GM12801 (cell line): ENCODE data around the gene FAM180B.

Experiments used
- TF ChIP-seq, protein P1 (sequence below): IDR thresholded peaks from one replicate; pipeline ENCODE4 v1.5.1; 2011; ENCODE audit warnings: control low read depth; ENCODE audit not compliant: insufficient read length; ENCODE audit errors: extremely low read depth

FAM180B gene

GRCh38 chr11:47593934-47594855 lies 7.7 kb downstream of the FAM180B start, which contains the start of gene C1QTNF4:
TSS of gene C1QTNF4 (minus strand) at chr11:47594411. CDS start at chr11:47590810, 3,601 bp downstream.
- TF ChIP-seq, protein P1, sequence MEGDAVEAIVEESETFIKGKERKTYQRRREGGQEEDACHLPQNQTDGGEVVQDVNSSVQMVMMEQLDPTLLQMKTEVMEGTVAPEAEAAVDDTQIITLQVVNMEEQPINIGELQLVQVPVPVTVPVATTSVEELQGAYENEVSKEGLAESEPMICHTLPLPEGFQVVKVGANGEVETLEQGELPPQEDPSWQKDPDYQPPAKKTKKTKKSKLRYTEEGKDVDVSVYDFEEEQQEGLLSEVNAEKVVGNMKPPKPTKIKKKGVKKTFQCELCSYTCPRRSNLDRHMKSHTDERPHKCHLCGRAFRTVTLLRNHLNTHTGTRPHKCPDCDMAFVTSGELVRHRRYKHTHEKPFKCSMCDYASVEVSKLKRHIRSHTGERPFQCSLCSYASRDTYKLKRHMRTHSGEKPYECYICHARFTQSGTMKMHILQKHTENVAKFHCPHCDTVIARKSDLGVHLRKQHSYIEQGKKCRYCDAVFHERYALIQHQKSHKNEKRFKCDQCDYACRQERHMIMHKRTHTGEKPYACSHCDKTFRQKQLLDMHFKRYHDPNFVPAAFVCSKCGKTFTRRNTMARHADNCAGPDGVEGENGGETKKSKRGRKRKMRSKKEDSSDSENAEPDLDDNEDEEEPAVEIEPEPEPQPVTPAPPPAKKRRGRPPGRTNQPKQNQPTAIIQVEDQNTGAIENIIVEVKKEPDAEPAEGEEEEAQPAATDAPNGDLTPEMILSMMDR = no peak

GRCh38 chr11:47595029-47595428 lies 8.6 kb downstream of the FAM180B start:
- TF ChIP-seq, protein P1 = no peak

DNA sequence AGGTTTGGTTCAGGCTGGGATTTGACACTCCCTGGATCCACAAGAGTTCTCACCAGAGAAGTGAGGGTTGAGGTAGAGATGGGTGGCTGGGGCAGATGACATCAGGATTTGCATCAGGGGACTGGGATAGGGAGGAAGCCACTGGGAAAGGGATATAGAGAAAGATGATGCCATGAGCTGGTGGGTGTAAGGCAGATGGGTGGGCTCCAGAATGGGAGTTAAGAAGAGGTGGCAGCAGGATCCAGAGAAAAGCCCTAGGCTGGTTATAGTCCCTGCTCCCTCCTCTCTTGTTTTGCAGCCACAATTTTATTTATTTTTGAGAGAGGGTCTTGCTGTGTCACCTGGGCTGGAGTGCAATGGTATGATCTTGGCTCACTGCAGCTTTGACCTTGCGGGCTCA lies 9.5 kb downstream of the FAM180B start:
- TF ChIP-seq, protein P1 = no peak

DNA sequence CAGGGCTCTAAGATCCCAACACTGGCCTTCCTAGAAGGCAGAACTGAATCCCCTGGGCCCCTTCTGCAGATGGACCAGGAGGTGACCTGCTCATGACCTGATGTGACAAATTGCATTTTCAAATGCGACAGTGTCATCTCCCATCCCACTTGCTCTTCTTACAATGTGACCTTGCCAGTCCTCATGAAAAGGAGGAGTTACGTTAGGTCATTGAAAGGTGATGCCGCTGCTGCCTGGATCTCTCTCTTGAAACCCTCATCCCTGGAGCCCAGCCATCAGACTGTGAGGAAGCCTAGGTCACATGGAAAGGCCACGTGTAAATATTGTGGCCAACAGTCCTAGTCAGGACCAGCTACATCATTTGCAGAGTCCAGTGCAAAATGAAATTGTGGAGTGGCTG lies 13.4 kb downstream of the FAM180B start:
- TF ChIP-seq, protein P1 = no peak

GRCh38 chr11:47603295-47603694 lies 16.8 kb downstream of the FAM180B start:
- TF ChIP-seq, protein P1 = no peak

- TF ChIP-seq, protein P1 = no peak
Observed at GRCh38 chr11:47605921-47606320, 19.4 kb downstream of the FAM180B start.

DNA sequence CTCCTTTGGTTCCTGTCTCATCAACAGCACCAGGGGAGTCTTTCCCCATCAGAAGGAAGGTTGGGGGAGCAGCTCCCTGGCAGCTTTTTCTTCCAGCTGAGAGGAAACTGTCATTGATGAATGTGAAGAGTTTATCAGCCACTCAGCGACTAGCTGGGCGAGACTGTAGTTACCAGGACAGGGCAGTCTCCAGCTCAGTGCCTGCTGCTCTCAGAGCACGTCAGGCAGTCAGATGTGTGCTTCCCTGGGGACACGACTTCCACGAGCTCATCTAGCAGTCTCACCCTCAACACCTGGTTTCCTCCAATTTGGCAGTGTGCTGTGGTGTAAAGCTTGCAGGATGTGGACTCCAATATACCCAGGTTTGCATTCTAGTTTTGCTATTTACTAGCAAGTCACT lies 20.3 kb downstream of the FAM180B start:
- TF ChIP-seq, protein P1 = no peak
